ENCODE measurements around the gene ZP2. TPM values are rescaled to one million over a fixed set of nuclear protein-coding genes. Genes with fewer than 3 reads are reported as not detected.
"Not testable (repeated sequence)": the region's sequence is repeated elsewhere in the genome, so short reads cannot be mapped to it uniquely, and the experiment has no call there.

The ZP2 gene
- not detected in 2 replicates for total RNA-seq
- long read RNA-seq = 0 reads

DNA sequence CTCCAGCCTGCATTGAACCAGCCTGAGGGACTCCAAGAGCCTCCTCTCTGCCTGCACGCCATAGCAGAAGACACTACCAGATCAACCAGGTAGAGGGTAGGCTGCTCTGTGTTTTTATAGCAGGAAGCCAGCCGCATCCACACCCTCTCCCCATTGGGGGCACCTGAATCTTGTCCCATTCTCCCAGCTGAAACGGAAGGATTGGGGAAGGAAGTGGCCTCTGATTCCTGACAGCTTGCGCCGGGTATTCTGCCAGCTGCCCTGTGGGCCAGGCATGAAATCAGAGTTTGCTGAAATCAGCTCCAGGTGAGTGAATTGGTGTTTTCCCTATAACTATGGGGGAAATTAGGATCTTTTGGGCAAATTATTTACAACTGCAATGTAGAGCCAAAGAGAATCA, at the start of gene ZP2:
Gene ZP2 (minus strand): TSS at position 89 of the 400 bp plus-strand sequence. CDS start 27 bp downstream, at position 62.
- TF ChIP-seq, protein P1, sequence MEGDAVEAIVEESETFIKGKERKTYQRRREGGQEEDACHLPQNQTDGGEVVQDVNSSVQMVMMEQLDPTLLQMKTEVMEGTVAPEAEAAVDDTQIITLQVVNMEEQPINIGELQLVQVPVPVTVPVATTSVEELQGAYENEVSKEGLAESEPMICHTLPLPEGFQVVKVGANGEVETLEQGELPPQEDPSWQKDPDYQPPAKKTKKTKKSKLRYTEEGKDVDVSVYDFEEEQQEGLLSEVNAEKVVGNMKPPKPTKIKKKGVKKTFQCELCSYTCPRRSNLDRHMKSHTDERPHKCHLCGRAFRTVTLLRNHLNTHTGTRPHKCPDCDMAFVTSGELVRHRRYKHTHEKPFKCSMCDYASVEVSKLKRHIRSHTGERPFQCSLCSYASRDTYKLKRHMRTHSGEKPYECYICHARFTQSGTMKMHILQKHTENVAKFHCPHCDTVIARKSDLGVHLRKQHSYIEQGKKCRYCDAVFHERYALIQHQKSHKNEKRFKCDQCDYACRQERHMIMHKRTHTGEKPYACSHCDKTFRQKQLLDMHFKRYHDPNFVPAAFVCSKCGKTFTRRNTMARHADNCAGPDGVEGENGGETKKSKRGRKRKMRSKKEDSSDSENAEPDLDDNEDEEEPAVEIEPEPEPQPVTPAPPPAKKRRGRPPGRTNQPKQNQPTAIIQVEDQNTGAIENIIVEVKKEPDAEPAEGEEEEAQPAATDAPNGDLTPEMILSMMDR (IDR thresholded peaks at IDR 0.05) = no peak
- Mint-ChIP-seq H3K4me3 (ENCODE audit: unreplicated experiment) (no peak within 1 kb of the TSS), H3K9me3 (ENCODE audit: unreplicated experiment) (no peaks in the 10 kb centered on the region), H3K27ac (ENCODE audit: unreplicated experiment) (no peak within 1 kb of the TSS), H3K27me3 (ENCODE audit: unreplicated experiment) (peaks cover 20% of the 10 kb centered on the region), H3K36me3 (ENCODE audit: unreplicated experiment) (no peaks in the 10 kb centered on the region), H3K4me1 (ENCODE audit: unreplicated experiment) (no peaks in the 10 kb centered on the region)
- DNase-seq (ENCODE audit: extremely low spot score, unreplicated experiment) = no peak

DNA sequence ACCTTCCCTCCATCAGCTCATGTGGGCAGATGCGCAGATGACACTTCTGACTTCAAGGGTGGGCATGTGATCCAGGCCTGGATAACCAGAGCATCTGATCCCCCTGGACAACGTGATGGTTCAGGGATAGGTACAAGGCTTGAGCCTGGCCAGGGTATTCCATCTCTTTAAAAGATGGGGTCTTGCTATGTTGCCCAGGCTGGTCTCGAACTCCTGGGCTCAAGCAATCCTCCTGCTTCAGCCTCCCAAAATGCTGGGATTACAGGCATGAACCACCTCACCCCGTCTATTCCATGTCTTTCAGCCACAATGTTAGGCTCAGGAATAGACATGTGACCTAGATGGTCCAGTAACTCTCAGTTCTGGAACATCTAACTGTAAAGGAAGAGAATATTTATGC, 45.9 kb upstream of the ZP2 start:
- H3K27ac Mint-ChIP-seq (ENCODE audit: unreplicated experiment) = no peak overlapping the region

DNA sequence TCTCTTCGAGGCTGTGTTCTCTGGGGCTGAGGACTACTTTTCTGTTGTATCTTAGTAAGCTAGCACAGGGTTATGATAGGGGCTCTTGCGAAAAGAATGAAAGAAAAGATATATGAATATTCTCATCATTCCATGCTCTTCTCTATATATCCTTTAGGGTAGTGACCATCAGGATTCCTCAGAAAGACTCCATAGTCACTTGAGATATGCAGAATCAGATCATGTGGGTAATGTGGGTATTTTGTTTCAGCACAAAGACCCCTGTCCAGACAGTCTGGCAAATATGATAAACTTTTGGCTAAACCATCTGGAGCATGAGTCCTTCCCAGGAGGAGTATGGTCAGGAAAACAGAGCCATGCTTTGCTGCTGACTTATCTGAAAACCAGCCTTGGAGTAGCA, 45.3 kb upstream of the ZP2 start:
- TF ChIP-seq, protein P1 (IDR thresholded peaks at IDR 0.05) = no peak
- Mint-ChIP-seq H3K36me3 (ENCODE audit: unreplicated experiment) (no peaks in the 10 kb centered on the region), H3K4me1 (ENCODE audit: unreplicated experiment) (no peaks in the 10 kb centered on the region), H3K4me3 (ENCODE audit: unreplicated experiment) (no peak overlapping the region), H3K9me3 (ENCODE audit: unreplicated experiment) (no peaks in the 10 kb centered on the region), H3K27ac (ENCODE audit: unreplicated experiment) (no peak overlapping the region), H3K27me3 (ENCODE audit: unreplicated experiment) (peaks cover 12% of the 10 kb centered on the region)
- DNase-seq (ENCODE audit: extremely low spot score, unreplicated experiment) = no peak

More for the DNA sequence above, 45.9 kb upstream of the ZP2 start:
- no peak for DNase-seq (ENCODE audit: extremely low spot score, unreplicated experiment)
- no peak overlapping the region for H3K4me3 Mint-ChIP-seq (ENCODE audit: unreplicated experiment)
- H3K9me3 Mint-ChIP-seq (ENCODE audit: unreplicated experiment) = no peaks in the 10 kb centered on the region
- H3K36me3 Mint-ChIP-seq (ENCODE audit: unreplicated experiment) = no peaks in the 10 kb centered on the region
- TF ChIP-seq, protein P1 (IDR thresholded peaks at IDR 0.05) = no peak
- no peaks in the 10 kb centered on the region for H3K4me1 Mint-ChIP-seq (ENCODE audit: unreplicated experiment)
- peaks cover 12% of the 10 kb centered on the region for H3K27me3 Mint-ChIP-seq (ENCODE audit: unreplicated experiment)

DNA sequence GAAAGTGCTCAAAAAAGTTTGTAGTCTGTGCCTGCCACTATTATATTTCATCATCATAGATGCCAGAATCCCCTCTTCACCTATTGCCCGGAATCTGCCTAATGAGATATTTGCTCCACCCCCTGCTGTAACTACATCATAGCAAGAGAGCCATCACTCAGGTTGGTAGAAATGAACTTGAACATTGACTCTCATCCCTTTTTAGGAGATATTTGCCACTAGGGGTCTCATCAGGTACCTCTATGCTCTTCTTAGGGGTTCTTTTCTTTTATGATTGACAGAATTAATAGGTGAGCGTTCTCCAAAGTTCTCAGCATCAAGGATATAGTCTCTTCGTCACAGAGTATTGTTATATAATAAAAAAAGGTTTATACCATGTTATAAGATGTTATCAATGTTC, 42.1 kb upstream of the ZP2 start:
- H3K27ac Mint-ChIP-seq (ENCODE audit: unreplicated experiment) = no peak overlapping the region
- no peaks in the 10 kb centered on the region for H3K36me3 Mint-ChIP-seq (ENCODE audit: unreplicated experiment)
- no peak overlapping the region for H3K4me3 Mint-ChIP-seq (ENCODE audit: unreplicated experiment)
- no peaks in the 10 kb centered on the region for H3K9me3 Mint-ChIP-seq (ENCODE audit: unreplicated experiment)
- no peak for DNase-seq (ENCODE audit: extremely low spot score, unreplicated experiment)
- no peaks in the 10 kb centered on the region for H3K4me1 Mint-ChIP-seq (ENCODE audit: unreplicated experiment)
- TF ChIP-seq, protein P1 (IDR thresholded peaks at IDR 0.05) = no peak
- H3K27me3 Mint-ChIP-seq (ENCODE audit: unreplicated experiment) = peaks cover 25% of the 10 kb centered on the region

DNA sequence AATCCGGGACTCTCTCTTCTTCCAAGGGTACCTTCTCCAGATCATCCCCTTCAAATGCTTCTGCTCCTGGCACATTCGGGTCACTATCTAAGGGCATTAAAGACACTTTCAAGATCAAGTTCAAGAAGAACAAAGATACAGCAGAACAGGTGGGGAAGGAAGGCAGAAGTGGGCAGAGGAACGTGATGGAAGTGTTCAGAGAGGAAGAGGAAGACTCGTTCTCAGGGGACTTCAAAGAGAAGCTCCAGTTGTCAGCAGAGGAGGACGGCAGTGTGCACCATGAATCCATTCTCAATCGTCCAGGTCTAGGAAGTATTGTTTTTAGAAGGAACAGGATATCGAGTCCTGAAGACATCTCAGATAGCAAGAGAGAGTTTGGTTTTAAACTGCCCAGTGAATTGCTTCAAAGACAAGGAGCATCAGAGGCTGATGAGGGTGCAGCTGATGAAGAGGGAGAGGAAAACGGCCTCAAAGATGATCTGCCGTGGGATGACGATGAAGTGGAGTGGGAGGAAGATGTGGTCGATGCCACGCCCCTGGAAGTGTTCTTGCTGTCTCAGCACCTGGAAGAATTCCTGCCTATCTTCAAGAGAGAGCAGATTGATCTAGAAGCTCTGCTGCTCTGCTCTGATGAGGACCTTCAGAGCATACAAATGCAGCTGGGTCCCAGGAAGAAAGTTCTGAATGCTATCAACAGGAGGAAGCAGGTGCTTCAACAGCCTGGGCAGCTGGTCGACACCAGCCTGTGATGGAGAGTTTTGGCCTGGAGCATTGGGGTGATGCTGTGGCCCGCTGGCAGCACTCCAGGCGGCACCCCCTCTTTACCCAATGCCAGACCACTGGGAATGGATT, 38.9 kb upstream of the ZP2 start:
- no peak overlapping the region for H3K27ac Mint-ChIP-seq (ENCODE audit: unreplicated experiment)
- peak; percentile 68 for DNase-seq (ENCODE audit: extremely low spot score, unreplicated experiment)
- no peaks in the 10 kb centered on the region for H3K4me1 Mint-ChIP-seq (ENCODE audit: unreplicated experiment)
- H3K4me3 Mint-ChIP-seq (ENCODE audit: unreplicated experiment) = no peak overlapping the region
- H3K9me3 Mint-ChIP-seq (ENCODE audit: unreplicated experiment) = no peaks in the 10 kb centered on the region
- TF ChIP-seq, protein P1 (IDR thresholded peaks at IDR 0.05) = no peak
- no peaks in the 10 kb centered on the region for H3K36me3 Mint-ChIP-seq (ENCODE audit: unreplicated experiment)
- peaks cover 28% of the 10 kb centered on the region for H3K27me3 Mint-ChIP-seq (ENCODE audit: unreplicated experiment)

DNA sequence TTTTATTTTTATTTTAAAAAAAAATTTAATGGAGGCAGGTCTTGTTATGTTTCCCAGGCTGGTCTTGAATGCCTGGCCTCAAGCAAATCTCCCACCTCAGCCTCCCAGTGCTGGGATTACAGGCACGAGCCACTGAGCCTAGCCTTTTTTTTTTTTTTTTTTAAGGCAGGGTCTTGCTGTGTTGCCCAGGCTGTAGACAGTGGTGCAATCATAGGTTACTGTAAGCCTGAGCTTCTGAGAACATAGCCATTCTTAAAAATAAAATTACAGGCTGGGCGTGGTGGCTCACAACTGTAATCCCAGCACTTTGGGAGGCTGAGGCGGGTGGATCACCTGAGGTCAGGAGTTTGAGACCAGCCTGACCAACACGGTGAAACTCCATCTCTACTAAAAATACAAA, 36.8 kb upstream of the ZP2 start:
- H3K27ac Mint-ChIP-seq (ENCODE audit: unreplicated experiment); H3K9me3 Mint-ChIP-seq (ENCODE audit: unreplicated experiment); H3K4me3 Mint-ChIP-seq (ENCODE audit: unreplicated experiment); H3K4me1 Mint-ChIP-seq (ENCODE audit: unreplicated experiment); H3K36me3 Mint-ChIP-seq (ENCODE audit: unreplicated experiment): not testable (repeated sequence)
- peaks cover 36% of the 10 kb centered on the region for H3K27me3 Mint-ChIP-seq (ENCODE audit: unreplicated experiment)
- DNase-seq (ENCODE audit: extremely low spot score, unreplicated experiment) = peak; percentile 11

All from osteocyte (in vitro differentiated cells).